Measurements from ENCODE around the gene ALOX5. TPM values are rescaled to one million over a fixed set of nuclear protein-coding genes. Genes with fewer than 3 reads are reported as not detected.
"Not testable (repeated sequence)": the region's sequence is repeated elsewhere in the genome, so short reads cannot be mapped to it uniquely, and the experiment has no call there.

ALOX5 gene
- total RNA-seq, 6 donors from 2014 or later, result 113 to 686 (median 280) TPM

- Histone ChIP-seq H3K4me1 (peaks cover 0 to 14% (median 7%) of the 10 kb centered on the region in 4 donors), H3K4me3 (no peak overlapping the region), H3K36me3 (peaks cover 0 to 2% (median 0%) of the 10 kb centered on the region in 4 donors), H3K27ac (no peak overlapping the region), H3K27me3 (no peaks in the 10 kb centered on the region), H3K9me3 (no peaks in the 10 kb centered on the region)
- DNase-seq (no peak), ATAC-seq (ENCODE audit: low FRiP score in 2 of 2) (no peak)
- TF ChIP-seq POLR2A (IDR thresholded peaks at IDR 0.05), result no peak
- TF ChIP-seq, protein P1, sequence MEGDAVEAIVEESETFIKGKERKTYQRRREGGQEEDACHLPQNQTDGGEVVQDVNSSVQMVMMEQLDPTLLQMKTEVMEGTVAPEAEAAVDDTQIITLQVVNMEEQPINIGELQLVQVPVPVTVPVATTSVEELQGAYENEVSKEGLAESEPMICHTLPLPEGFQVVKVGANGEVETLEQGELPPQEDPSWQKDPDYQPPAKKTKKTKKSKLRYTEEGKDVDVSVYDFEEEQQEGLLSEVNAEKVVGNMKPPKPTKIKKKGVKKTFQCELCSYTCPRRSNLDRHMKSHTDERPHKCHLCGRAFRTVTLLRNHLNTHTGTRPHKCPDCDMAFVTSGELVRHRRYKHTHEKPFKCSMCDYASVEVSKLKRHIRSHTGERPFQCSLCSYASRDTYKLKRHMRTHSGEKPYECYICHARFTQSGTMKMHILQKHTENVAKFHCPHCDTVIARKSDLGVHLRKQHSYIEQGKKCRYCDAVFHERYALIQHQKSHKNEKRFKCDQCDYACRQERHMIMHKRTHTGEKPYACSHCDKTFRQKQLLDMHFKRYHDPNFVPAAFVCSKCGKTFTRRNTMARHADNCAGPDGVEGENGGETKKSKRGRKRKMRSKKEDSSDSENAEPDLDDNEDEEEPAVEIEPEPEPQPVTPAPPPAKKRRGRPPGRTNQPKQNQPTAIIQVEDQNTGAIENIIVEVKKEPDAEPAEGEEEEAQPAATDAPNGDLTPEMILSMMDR (IDR thresholded peaks at IDR 0.05), result no peak
- 85 to 87% methylated on average over 13 to 17 of the region's 17 CpGs for WGBS, 2 donors
Observed at GRCh38 chr10:45382591-45382990, 8.6 kb downstream of the ALOX5 start.

GRCh38 chr10:45383682-45384330, 9.8 kb downstream of the ALOX5 start:
- DNase-seq, result no peak
- H3K4me3 ChIP-seq, result no peak overlapping the region
- WGBS, 2 donors, result 72 to 73% methylated on average over 4 of the region's 4 CpGs
- no peaks in the 10 kb centered on the region for H3K9me3 ChIP-seq
- peaks cover 0 to 12% (median 5%) of the 10 kb centered on the region in 4 donors for H3K4me1 ChIP-seq
- TF ChIP-seq, protein P1 (IDR thresholded peaks at IDR 0.05), result no peak
- TF ChIP-seq POLR2A (IDR thresholded peaks at IDR 0.05) (no peak), POLR2AphosphoS5 (IDR thresholded peaks at IDR 0.05) (no peak), EP300 (IDR thresholded peaks at IDR 0.05) (no peak)
- ATAC-seq (ENCODE audit: low FRiP score in 2 of 2), result no peak
- H3K27me3 ChIP-seq, result no peaks in the 10 kb centered on the region
- peaks cover 0 to 2% (median 0%) of the 10 kb centered on the region in 4 donors for H3K36me3 ChIP-seq
- peak overlapping the region in 1 of 4 donors; percentile 0 for H3K27ac ChIP-seq

GRCh38 chr10:45386657-45387056, 12.6 kb downstream of the ALOX5 start:
- Histone ChIP-seq H3K36me3 (peaks cover 0 to 2% (median 0%) of the 10 kb centered on the region in 4 donors), H3K4me1 (peaks cover 0 to 6% (median 0%) of the 10 kb centered on the region in 4 donors), H3K27ac (no peak overlapping the region), H3K27me3 (no peaks in the 10 kb centered on the region), H3K9me3 (no peaks in the 10 kb centered on the region), H3K4me3 (no peak overlapping the region)
- TF ChIP-seq POLR2A (IDR thresholded peaks at IDR 0.05), result no peak
- TF ChIP-seq EP300 (IDR thresholded peaks at IDR 0.05), result no peak
- TF ChIP-seq, protein P1 (IDR thresholded peaks at IDR 0.05), result no peak
- no peak for TF ChIP-seq POLR2AphosphoS5 (IDR thresholded peaks at IDR 0.05)
- 76 to 79% methylated on average over 3 to 5 of the region's 5 CpGs for WGBS, 2 donors
- DNase-seq (no peak), ATAC-seq (ENCODE audit: low FRiP score in 2 of 2) (no peak)

DNA sequence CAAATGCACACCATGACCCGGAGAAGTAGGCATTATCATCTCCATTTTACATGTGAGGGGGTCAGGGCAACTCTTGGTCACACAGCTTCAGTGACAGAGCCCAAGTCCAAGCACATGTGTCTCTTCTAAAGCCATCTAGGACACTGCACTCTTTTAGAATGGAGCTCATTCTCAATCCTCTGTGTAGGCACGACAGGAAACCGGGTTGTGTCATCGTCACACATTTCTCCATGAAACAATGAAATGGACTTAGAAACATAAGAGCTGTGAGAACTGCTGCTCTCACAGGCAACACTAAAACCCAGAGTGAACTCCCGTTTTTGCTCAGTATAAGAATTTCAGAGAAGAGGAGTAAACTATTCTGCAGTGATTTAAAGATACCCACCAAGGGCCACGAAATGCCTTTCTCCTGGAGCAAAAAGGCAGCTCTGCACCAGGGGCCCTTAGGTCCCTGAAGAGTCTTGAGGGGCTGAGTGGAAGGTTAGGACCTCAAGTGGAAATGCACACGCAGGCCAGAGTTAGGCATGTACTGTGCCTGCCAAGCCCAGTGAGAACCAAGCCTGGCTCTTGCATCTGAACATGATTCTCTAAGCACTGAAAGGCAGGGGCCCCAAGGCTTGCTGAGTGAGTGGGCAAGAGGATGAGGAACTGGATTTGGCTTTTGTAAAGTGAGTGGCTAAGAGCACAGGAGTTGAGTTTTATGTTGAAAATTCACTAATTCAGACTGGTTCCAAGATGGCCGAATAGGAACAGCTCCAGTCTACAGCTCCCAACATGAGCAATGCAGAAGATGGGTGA, 13.3 kb downstream of the ALOX5 start:
- Histone ChIP-seq H3K4me1 (peaks cover 0 to 6% (median 0%) of the 10 kb centered on the region in 4 donors), H3K9me3 (no peaks in the 10 kb centered on the region), H3K27me3 (no peaks in the 10 kb centered on the region), H3K4me3 (no peak overlapping the region), H3K36me3 (peaks cover 0 to 2% (median 0%) of the 10 kb centered on the region in 4 donors), H3K27ac (no peak overlapping the region)
- WGBS, 2 donors, result 76 to 79% methylated on average over 7 to 8 of the region's 8 CpGs
- DNase-seq (no peak), ATAC-seq (ENCODE audit: low FRiP score in 2 of 2) (no peak)
- no peak for TF ChIP-seq POLR2AphosphoS5 (IDR thresholded peaks at IDR 0.05)
- TF ChIP-seq POLR2A (IDR thresholded peaks at IDR 0.05), result no peak
- TF ChIP-seq, protein P1 (IDR thresholded peaks at IDR 0.05), result no peak
- TF ChIP-seq EP300 (IDR thresholded peaks at IDR 0.05), result no peak

GRCh38 chr10:45389671-45390070, 15.7 kb downstream of the ALOX5 start:
- not testable (repeated sequence) for H3K36me3 ChIP-seq; H3K4me1 ChIP-seq; DNase-seq; ATAC-seq (ENCODE audit: low FRiP score in 2 of 2); H3K27me3 ChIP-seq; H3K4me3 ChIP-seq; H3K27ac ChIP-seq; H3K9me3 ChIP-seq
- 93% methylated on average over 2 of the region's 2 CpGs for WGBS, 2 donors

GRCh38 chr10:45391636-45392035, 17.6 kb downstream of the ALOX5 start:
- WGBS, 2 donors, result 100% methylated on average over 5 of the region's 28 CpGs; no CpG with 5 or more reads in 1 of the 2 donors
- H3K27me3 ChIP-seq; H3K4me3 ChIP-seq; H3K4me1 ChIP-seq; H3K36me3 ChIP-seq; H3K27ac ChIP-seq; ATAC-seq (ENCODE audit: low FRiP score in 2 of 2); H3K9me3 ChIP-seq: not testable (repeated sequence)
- peak in 1 of 2 donors; percentile 66 for DNase-seq

Measured in upper lobe of left lung (tissue), 6 donors.